H9 (cell line): ENCODE results near the gene ZBTB25. TPM values are rescaled to one million over a fixed set of nuclear protein-coding genes. Genes with fewer than 3 reads are reported as not detected.

Experiments used
- DNase-seq: peaks from one replicate; pipeline ENCODE4 v3.0.0-alpha.2; 2017
- H2AFZ ChIP-seq: one replicate; pipeline ENCODE4 v1.6.1; 2013; ENCODE audit warnings: mild to moderate bottlenecking, low read length, control low read depth, moderate library complexity
- H2AK5ac ChIP-seq: 2 replicates; pipeline ENCODE4 v1.6.1; 2013; ENCODE audit warnings: low read length, control low read depth, mixed read lengths; ENCODE audit not compliant: insufficient read length
- H2BK120ac ChIP-seq: one replicate; pipeline ENCODE4 v1.6.1; 2013; ENCODE audit warnings: low read depth, mild to moderate bottlenecking, low read length, control low read depth, inconsistent platforms; ENCODE audit not compliant: poor library complexity, severe bottlenecking
- H2BK12ac ChIP-seq: 2 replicates; pipeline ENCODE4 v1.6.1; 2013; ENCODE audit warnings: low read length, control low read depth, mixed read lengths, low read depth; ENCODE audit not compliant: insufficient read length
- H2BK15ac ChIP-seq: 2 replicates; pipeline ENCODE4 v1.6.1; 2013; ENCODE audit warnings: low read depth, low read length, control low read depth
- H2BK20ac ChIP-seq: one replicate; pipeline ENCODE4 v1.6.1; 2013; ENCODE audit warnings: low read depth, mild to moderate bottlenecking, low read length, control low read depth, inconsistent platforms; ENCODE audit not compliant: poor library complexity, severe bottlenecking
- H2BK5ac ChIP-seq: 2 replicates; pipeline ENCODE4 v1.6.1; 2013; ENCODE audit warnings: low read length, control low read depth, mixed read lengths; ENCODE audit not compliant: insufficient read length
- H3K14ac ChIP-seq: 2 replicates; pipeline ENCODE4 v1.6.1; 2013; ENCODE audit warnings: low read length, control low read depth; ENCODE audit not compliant: insufficient read depth
- H3K18ac ChIP-seq: 2 replicates; pipeline ENCODE4 v1.6.1; 2013; ENCODE audit warnings: low read depth, mild to moderate bottlenecking, mixed read lengths, low read length, control low read depth; ENCODE audit not compliant: insufficient read length
- H3K23ac ChIP-seq: 2 replicates; pipeline ENCODE4 v1.6.1; 2013; ENCODE audit warnings: low read length, control low read depth, mixed read lengths, low read depth; ENCODE audit not compliant: insufficient read length
- H3K23me2 ChIP-seq: 2 replicates; pipeline ENCODE4 v1.6.1; 2013; ENCODE audit warnings: low read depth, mild to moderate bottlenecking, mixed read lengths, low read length, control low read depth; ENCODE audit not compliant: insufficient read length, poor library complexity, severe bottlenecking
- H3K27ac ChIP-seq: 2 replicates; pipeline ENCODE4 v1.5.1; 2013; ENCODE audit warnings: low read length, control low read depth, mixed read lengths, low read depth; ENCODE audit not compliant: insufficient read length
- H3K27me3 ChIP-seq: 2 replicates; pipeline ENCODE4 v1.6.1; 2013; ENCODE audit warnings: low read length, control low read depth, inconsistent platforms; ENCODE audit not compliant: insufficient read depth
- H3K4ac ChIP-seq: 2 replicates; pipeline ENCODE4 v1.6.1; 2013; ENCODE audit warnings: low read depth, mild to moderate bottlenecking, control low read depth, inconsistent platforms, low read length, moderate library complexity
- H3K4me1 ChIP-seq: 2 replicates; pipeline ENCODE4 v1.6.1; 2013; ENCODE audit warnings: low read length, control low read depth, inconsistent platforms; ENCODE audit not compliant: insufficient read depth
- H3K4me2 ChIP-seq: 2 replicates; pipeline ENCODE4 v1.6.1; 2013; ENCODE audit warnings: low read length, control low read depth, mixed read lengths; ENCODE audit not compliant: insufficient read length, insufficient read depth
- H3K56ac ChIP-seq: 2 replicates; pipeline ENCODE4 v1.6.1; 2013; ENCODE audit warnings: low read depth, mild to moderate bottlenecking, mixed read lengths, low read length, control low read depth; ENCODE audit not compliant: insufficient read length
- H3K79me1 ChIP-seq: 2 replicates; pipeline ENCODE4 v1.6.1; 2013; ENCODE audit warnings: low read depth, mild to moderate bottlenecking, moderate library complexity, low read length, control low read depth, inconsistent platforms; ENCODE audit not compliant: insufficient read depth, poor library complexity, severe bottlenecking
- H3K79me2 ChIP-seq: 2 replicates; pipeline ENCODE4 v1.6.1; 2013; ENCODE audit warnings: low read length, control low read depth, inconsistent platforms; ENCODE audit not compliant: insufficient read depth
- H3K9ac ChIP-seq: 2 replicates; pipeline ENCODE4 v1.6.1; 2013; ENCODE audit warnings: low read length, control low read depth, mixed read lengths; ENCODE audit not compliant: insufficient read length; ENCODE audit errors: extremely low read depth
- H3K9me3 ChIP-seq: one replicate; pipeline ENCODE4 v1.6.1; 2013; ENCODE audit warnings: low read depth, low read length, inconsistent platforms; ENCODE audit not compliant: control insufficient read depth
- H3T11ph ChIP-seq: one replicate; pipeline ENCODE4 v1.6.1; 2013; ENCODE audit warnings: mild to moderate bottlenecking, low read length, control low read depth, inconsistent platforms
- H4K20me1 ChIP-seq: one replicate; pipeline ENCODE4 v1.6.1; 2013; ENCODE audit not compliant: control insufficient read depth, insufficient read length, insufficient read depth
- H4K5ac ChIP-seq: 2 replicates; pipeline ENCODE4 v1.6.1; 2013; ENCODE audit warnings: low read depth, mild to moderate bottlenecking, mixed read lengths, low read length, control low read depth; ENCODE audit not compliant: insufficient read length
- H4K8ac ChIP-seq: replicated peaks from 2 replicates; pipeline ENCODE4 v1.6.1; 2013; ENCODE audit warnings: low read length, control low read depth, mixed read lengths, low read depth; ENCODE audit not compliant: insufficient read length
- H4K91ac ChIP-seq: 2 replicates; pipeline ENCODE4 v1.6.1; 2013; ENCODE audit warnings: low read depth, mild to moderate bottlenecking, moderate library complexity, mixed read lengths, low read length, control low read depth; ENCODE audit not compliant: insufficient read length
- H3K27ac Mint-ChIP-seq, 3 experiments: 2 replicates in 2 of 3; 3 replicates in 1 of 3; pipeline ENCODE4 v1.8.0; 2020 to 2021; ENCODE audit warnings: mixed read lengths in 3 of 3, mild to moderate bottlenecking in 1 of 3, moderate library complexity in 1 of 3
- H3K27me3 Mint-ChIP-seq: 2 replicates; pipeline ENCODE4 v1.8.0; 2021; ENCODE audit warnings: low read depth, mild to moderate bottlenecking, moderate library complexity, mixed read lengths
- H3K36me3 Mint-ChIP-seq, 3 experiments: 2 replicates in 2 of 3; 3 replicates in 1 of 3; pipeline ENCODE4 v1.8.0; 2020 to 2021; ENCODE audit warnings: low read depth in 3 of 3, mixed read lengths in 3 of 3; ENCODE audit not compliant: insufficient read depth in 1 of 3
- H3K4me1 Mint-ChIP-seq, 2 experiments: 2 replicates each; pipeline ENCODE4 v1.8.0; 2020; ENCODE audit warnings: mixed read lengths in 2 of 2
- H3K4me3 Mint-ChIP-seq, 2 experiments: 2 replicates in 1 of 2; 3 replicates in 1 of 2; pipeline ENCODE4 v1.8.0; 2020 to 2021; ENCODE audit warnings: mild to moderate bottlenecking in 2 of 2, mixed read lengths in 2 of 2, moderate library complexity in 1 of 2
- H3K9me3 Mint-ChIP-seq, 2 experiments: 2 replicates in 1 of 2; 3 replicates in 1 of 2; pipeline ENCODE4 v1.8.0; 2020; ENCODE audit warnings: mild to moderate bottlenecking in 2 of 2, mixed read lengths in 2 of 2, moderate library complexity in 1 of 2
- CTCF ChIP-seq: fragments of 200-600 bp; sonication (generic); conservative IDR thresholded peaks from 3 replicates; pipeline ENCODE4 v1.8.0; 2021; ENCODE audit warnings: antibody characterized with exemption, mild to moderate bottlenecking
- WGBS: extraction: QIAGEN DNeasy Blood & Tissue Kit; methylation state at CpG from one replicate; pipeline ENCODE4 v1.1.7; 2013; ENCODE audit warnings: missing lambda C conversion rate, low lambda C conversion rate, mixed read lengths; ENCODE audit not compliant: insufficient read length; ENCODE audit errors: extremely low coverage; 5-methylcytosine and 5-hydroxymethylcytosine counted together
- total RNA-seq: library from RNA; stranded (reverse); gene quantifications from 2 replicates; pipeline ENCODE4 v1.2.1, GENCODE V29; 2021

Gene ZBTB25
- total RNA-seq, 1 experiment from 2014 or later = 8.2 TPM

GRCh38 chr14:64508215-64508776, 4.7 kb upstream of the ZBTB25 start:
- H2BK120ac ChIP-seq = no peak overlapping the region
- H3K4me1 ChIP-seq = no peaks in the 10 kb centered on the region; the same call in 1 of the 2 replicates
- peaks cover 8% of the 10 kb centered on the region for H3K23me2 ChIP-seq
- Mint-ChIP-seq H3K4me1 (peaks cover 49 to 51% of the 10 kb centered on the region in 2 experiments), H3K27me3 (no peaks in the 10 kb centered on the region), H3K27ac (no peak overlapping the region), H3K4me3 (no peak overlapping the region; a peak in 1 of 5 replicates), H3K9me3 (no peaks in the 10 kb centered on the region), H3K36me3 (peaks cover 0 to 7% (median 0%) of the 10 kb centered on the region in 3 experiments; a peak in 1 of 7 replicates)
- H4K91ac ChIP-seq = no peak overlapping the region
- H3K4ac ChIP-seq = no peak overlapping the region
- H3K79me1 ChIP-seq = no peaks in the 10 kb centered on the region
- H3K18ac ChIP-seq = no peak overlapping the region
- no peak overlapping the region for H3K56ac ChIP-seq
- H2AFZ ChIP-seq = no peak overlapping the region
- H3K27me3 ChIP-seq = no peaks in the 10 kb centered on the region
- H3K27ac ChIP-seq = no peak overlapping the region
- H3K23ac ChIP-seq = no peak overlapping the region
- no peak overlapping the region for H3K9ac ChIP-seq
- no peak overlapping the region for H2BK20ac ChIP-seq
- no peak overlapping the region for H2BK15ac ChIP-seq
- no peak overlapping the region for H4K5ac ChIP-seq
- H2BK12ac ChIP-seq = no peak overlapping the region
- DNase-seq = no peak
- no peaks in the 10 kb centered on the region for H3K9me3 ChIP-seq
- no peak overlapping the region for H3K4me2 ChIP-seq
- H4K20me1 ChIP-seq = no peaks in the 10 kb centered on the region
- no peak overlapping the region for H3T11ph ChIP-seq
- H2AK5ac ChIP-seq = no peak overlapping the region
- no peak for TF ChIP-seq CTCF
- H2BK5ac ChIP-seq = no peak overlapping the region
- H4K8ac ChIP-seq = no peak overlapping the region
- WGBS = no CpG with 5 or more reads among the region's 1 CpG
- H3K14ac ChIP-seq = no peak overlapping the region
- H3K79me2 ChIP-seq = peaks cover 35% of the 10 kb centered on the region; the same call in 1 of the 2 replicates
